HepG2 (cell line): Measurements from ENCODE around the gene PLD2. TPM values are rescaled to one million over a fixed set of nuclear protein-coding genes. Genes with fewer than 3 reads are reported as not detected.
A peak's percentile ranks its signal among the peaks of the same experiment; 100 is the strongest.

Experiments used
- CBFB ChIP-seq: sonication (generic); formaldehyde crosslinking; IDR thresholded peaks from 2 replicates; pipeline ENCODE4 v1.4.0; 2020; ENCODE audit warnings: missing genetic modification reagents
- CTCF ChIP-seq: sonication (generic); formaldehyde crosslinking; IDR thresholded peaks from 2 replicates; pipeline ENCODE4 v1.5.0; 2020; ENCODE audit warnings: mild to moderate bottlenecking, missing genetic modification reagents, moderate library complexity
- DNMT1 ChIP-seq: sonication (generic); formaldehyde crosslinking; IDR thresholded peaks from 2 replicates; pipeline ENCODE4 v1.5.1; 2020; ENCODE audit warnings: mild to moderate bottlenecking, missing genetic modification reagents
- E2F1 ChIP-seq: sonication (generic); formaldehyde crosslinking; IDR thresholded peaks from 2 replicates; pipeline ENCODE4 v1.5.0; 2020; ENCODE audit warnings: missing genetic modification reagents
- HOXA3 ChIP-seq: sonication (generic); formaldehyde crosslinking; IDR thresholded peaks from 2 replicates; pipeline ENCODE4 v1.5.0; 2020; ENCODE audit warnings: missing genetic modification reagents
- KDM4B ChIP-seq: sonication (generic); formaldehyde crosslinking; IDR thresholded peaks from 2 replicates; pipeline ENCODE4 v1.4.0; 2020; ENCODE audit warnings: missing genetic modification reagents
- MEIS1 ChIP-seq: sonication (generic); formaldehyde crosslinking; IDR thresholded peaks from 2 replicates; pipeline ENCODE4 v1.9.0; 2021; ENCODE audit warnings: mild to moderate bottlenecking, missing genetic modification reagents, moderate library complexity, borderline replicate concordance
- NFATC3 ChIP-seq: sonication (generic); formaldehyde crosslinking; IDR thresholded peaks from 2 replicates; pipeline ENCODE4 v1.5.1; 2020; ENCODE audit warnings: mild to moderate bottlenecking, missing genetic modification reagents
- NR2C2 ChIP-seq: sonication (generic); formaldehyde crosslinking; IDR thresholded peaks from 2 replicates; pipeline ENCODE4 v1.4.0; 2020; ENCODE audit warnings: missing genetic modification reagents, mild to moderate bottlenecking, moderate library complexity, borderline replicate concordance
- PLRG1 ChIP-seq: fragments of 450-650 bp; conservative IDR thresholded peaks from 2 replicates; pipeline ENCODE4 v1.6.1; 2016
- SP1 ChIP-seq, 2 experiments: fragments of 450-650 bp in 1 of 2; sonication (generic) in 1 of 2; formaldehyde crosslinking in 1 of 2; IDR thresholded peaks; 2 replicates each; pipeline versions ENCODE4 v1.4.0 to v1.6.1; 2016 to 2020; ENCODE audit warnings: missing genetic modification reagents in 1 of 2
- TFE3 ChIP-seq: IDR thresholded peaks from 2 replicates; pipeline ENCODE4 v1.6.1; 2016
- TOPORS ChIP-seq: sonication (generic); formaldehyde crosslinking; IDR thresholded peaks from 2 replicates; pipeline ENCODE4 v1.8.0; 2023; ENCODE audit warnings: mild to moderate bottlenecking, missing genetic modification reagents
- ZNF234 ChIP-seq: sonication (generic); formaldehyde crosslinking; conservative IDR thresholded peaks from 2 replicates; pipeline ENCODE4 v1.5.1; 2020; ENCODE audit warnings: mild to moderate bottlenecking, missing genetic modification reagents
- ZNF362 ChIP-seq: sonication (generic); formaldehyde crosslinking; IDR thresholded peaks from 2 replicates; pipeline ENCODE4 v1.4.0; 2020; ENCODE audit warnings: missing genetic modification reagents, mild to moderate bottlenecking, borderline replicate concordance
- ZNF609 ChIP-seq: sonication (generic); formaldehyde crosslinking; IDR thresholded peaks from 2 replicates; pipeline ENCODE4 v1.4.0; 2020; ENCODE audit warnings: mild to moderate bottlenecking, missing genetic modification reagents, borderline replicate concordance
- polyA plus RNA-seq, 8 experiments: library from polyadenylated mRNA; depleted of rRNA in 3 of 8; stranded (reverse) in 7 of 8; unstranded in 1 of 8; fragments of >200 nt; fragmentation: Illumina TruSeq in 4 of 8; extraction: Trizol in 4 of 8; gene quantifications; 2 replicates each; pipeline versions ENCODE4 v1.2.1 to v1.2.3, GENCODE V29; 2011 to 2016; ENCODE audit warnings: low read depth in 4 of 8, missing spikeins in 1 of 8, mixed read lengths in 1 of 8; ENCODE audit not compliant: insufficient read depth in 1 of 8
- total RNA-seq, 5 experiments: library from RNA; depleted of rRNA; stranded (reverse); fragments of >200 nt; fragmentation: Illumina TruSeq; extraction: Trizol; gene quantifications; 2 replicates each; pipeline ENCODE4 v1.2.3, GENCODE V29; 2016; ENCODE audit warnings: low read depth in 1 of 5

PLD2 gene
- total and polyA plus RNA-seq, 2 of the 13 experiments (the other 11 are each of a cell fraction or from before 2014, with no cell fraction given), result 13.4 to 29.7 TPM

- TF ChIP-seq CTCF (CRISPR knock-in tag) (no peak), KDM4B (CRISPR knock-in tag) (0 out of 2 replicates have a peak, but pooled peaks have one; percentile 48), NR2C2 (CRISPR knock-in tag) (peak; percentile 45; the same call in 1 of the 2 replicates), CBFB (CRISPR knock-in tag) (0 out of 2 replicates have a peak, but pooled peaks have one; percentile 49), MEIS1 (CRISPR knock-in tag) (peak; percentile 74; the same call in 1 of the 2 replicates), E2F1 (CRISPR knock-in tag) (peak; percentile 55; the same call in 1 of the 2 replicates), SP1 (IDR thresholded peaks at IDR 0.05) (no peak), SP1 (CRISPR knock-in tag; IDR thresholded peaks at IDR 0.05) (no peak), PLRG1 (no peak), ZNF234 (CRISPR knock-in tag) (no peak), TFE3 (CRISPR knock-in tag) (peak; percentile 11; the same call in 1 of the 2 replicates), ZNF609 (peak; percentile 14; the same call in 1 of the 2 replicates), ZNF362 (CRISPR knock-in tag) (0 out of 2 replicates have a peak, but pooled peaks have one; percentile 46), NFATC3 (CRISPR knock-in tag) (0 out of 2 replicates have a peak, but pooled peaks have one; percentile 43), DNMT1 (CRISPR knock-in tag) (0 out of 2 replicates have a peak, but pooled peaks have one; percentile 22), HOXA3 (CRISPR knock-in tag) (peak; percentile 14; the same call in 1 of the 2 replicates), TOPORS (CRISPR knock-in tag) (0 out of 2 replicates have a peak, but pooled peaks have one; percentile 15)
These were observed 26.4 kb downstream of the PLD2 start, which contains the start of gene MINK1 (continued) for GRCh38 chr17:4833178-4833940.
